Astrocyte (in vitro differentiated cells and primary cell): Measurements from ENCODE around the gene KRTAP3-1.

Experiments
- EZH2 ChIP-seq: IDR thresholded peaks from 2 replicates; pipeline ENCODE4 v1.6.1; 2012; ENCODE audit warnings: mild to moderate bottlenecking, low read length, inconsistent platforms; ENCODE audit not compliant: insufficient read depth
- TF ChIP-seq, protein P1 (sequence below): IDR thresholded peaks from 2 replicates; pipeline ENCODE4 v1.5.1; 2011; ENCODE audit warnings: low read depth, mild to moderate bottlenecking, inconsistent platforms, low read length, moderate library complexity; ENCODE audit not compliant: insufficient read depth

DNA sequence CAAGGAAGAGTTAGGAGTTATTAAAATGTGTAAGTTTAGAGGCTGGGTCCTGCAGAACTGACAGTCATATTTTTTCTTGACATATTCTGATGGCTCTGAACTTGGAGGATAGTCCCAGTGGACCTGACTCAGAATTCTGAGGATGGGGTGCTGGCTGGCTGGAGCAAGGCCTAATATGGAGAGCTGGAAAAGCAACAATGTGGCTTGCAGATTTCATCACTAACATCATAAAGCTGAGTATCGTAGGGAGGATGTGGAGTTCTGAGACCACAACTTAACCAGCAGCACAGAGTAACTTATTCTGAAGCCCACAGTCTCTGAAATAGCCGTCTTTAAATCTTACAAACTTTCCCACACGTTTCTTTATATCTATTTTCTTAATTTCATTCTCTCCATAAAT, 15.8 kb upstream of the KRTAP3-1 start:
- TF ChIP-seq, protein P1, sequence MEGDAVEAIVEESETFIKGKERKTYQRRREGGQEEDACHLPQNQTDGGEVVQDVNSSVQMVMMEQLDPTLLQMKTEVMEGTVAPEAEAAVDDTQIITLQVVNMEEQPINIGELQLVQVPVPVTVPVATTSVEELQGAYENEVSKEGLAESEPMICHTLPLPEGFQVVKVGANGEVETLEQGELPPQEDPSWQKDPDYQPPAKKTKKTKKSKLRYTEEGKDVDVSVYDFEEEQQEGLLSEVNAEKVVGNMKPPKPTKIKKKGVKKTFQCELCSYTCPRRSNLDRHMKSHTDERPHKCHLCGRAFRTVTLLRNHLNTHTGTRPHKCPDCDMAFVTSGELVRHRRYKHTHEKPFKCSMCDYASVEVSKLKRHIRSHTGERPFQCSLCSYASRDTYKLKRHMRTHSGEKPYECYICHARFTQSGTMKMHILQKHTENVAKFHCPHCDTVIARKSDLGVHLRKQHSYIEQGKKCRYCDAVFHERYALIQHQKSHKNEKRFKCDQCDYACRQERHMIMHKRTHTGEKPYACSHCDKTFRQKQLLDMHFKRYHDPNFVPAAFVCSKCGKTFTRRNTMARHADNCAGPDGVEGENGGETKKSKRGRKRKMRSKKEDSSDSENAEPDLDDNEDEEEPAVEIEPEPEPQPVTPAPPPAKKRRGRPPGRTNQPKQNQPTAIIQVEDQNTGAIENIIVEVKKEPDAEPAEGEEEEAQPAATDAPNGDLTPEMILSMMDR, result no peak
- TF ChIP-seq EZH2, result no peak
